Left renal cortex interstitium (tissue), 4 donors: ENCODE results near the gene HMGA1. TPM values are rescaled to one million over a fixed set of nuclear protein-coding genes. Genes with fewer than 3 reads are reported as not detected.

Source experiments
- DNase-seq, 4 donors: peaks; one replicate each; pipeline ENCODE4 v3.0.0-alpha.2; 2013; ENCODE audit warnings: low read depth in 4 of 4, low spot score in 2 of 4, missing footprints in 1 of 4
- polyA plus RNA-seq, 4 donors: library from polyadenylated mRNA; unstranded; fragments of 120-200 nt; gene quantifications; one replicate each; pipeline ENCODE4 v1.2.1, GENCODE V29; 2013; ENCODE audit not compliant: insufficient read length in 4 of 4

Gene HMGA1
- polyA plus RNA-seq, 4 donors = 87.8 to 176 (median 138) TPM

DNA sequence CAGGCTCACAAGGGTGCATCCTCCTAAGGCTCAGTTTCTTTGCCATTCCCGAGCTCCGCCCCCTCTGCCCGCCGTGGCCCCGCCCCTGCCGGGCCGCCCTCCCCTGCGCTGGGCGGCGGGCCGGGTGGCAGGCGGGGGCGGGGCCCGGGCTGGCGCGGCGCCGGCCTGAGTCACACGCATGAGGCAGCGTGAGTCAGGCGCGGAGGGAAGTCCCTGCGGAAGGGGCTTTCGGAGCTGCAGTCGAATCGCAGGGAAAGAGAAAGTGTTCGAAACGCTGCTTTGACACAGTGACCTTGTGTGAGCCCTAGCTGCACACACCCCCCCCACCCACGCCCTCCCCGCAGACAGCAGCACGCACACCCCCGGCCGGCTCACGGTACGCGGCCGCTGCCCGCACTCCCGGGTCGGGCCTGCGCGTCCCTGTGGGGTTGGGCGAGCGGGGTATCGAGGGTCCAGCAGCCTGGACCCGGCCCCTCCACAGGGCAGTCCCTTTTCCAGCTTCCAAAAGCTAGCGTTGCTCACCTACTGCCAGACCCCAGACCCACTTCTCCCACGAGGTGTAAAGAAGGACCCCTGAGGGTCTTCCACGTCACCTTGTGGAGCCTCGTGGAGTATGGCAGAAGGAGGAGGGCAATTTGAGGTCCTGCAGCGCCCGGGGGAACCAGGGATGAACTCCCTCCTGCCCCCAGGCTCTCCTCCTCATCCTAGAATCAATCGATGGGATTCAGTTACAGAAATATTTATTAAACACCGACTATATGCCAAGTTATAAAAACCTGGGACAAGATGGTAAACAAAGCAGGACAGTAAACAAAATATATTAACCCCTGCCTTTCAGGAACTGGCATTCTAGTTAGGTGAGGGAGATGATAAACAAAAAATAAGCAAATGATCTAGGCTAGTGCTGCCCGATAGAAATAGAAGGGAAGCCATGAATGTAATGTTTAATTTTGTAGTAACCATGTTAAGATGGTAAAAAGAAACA, 12.4 kb upstream of the HMGA1 start:
- peak; percentile 67 to 78 (median 72) for DNase-seq

DNA sequence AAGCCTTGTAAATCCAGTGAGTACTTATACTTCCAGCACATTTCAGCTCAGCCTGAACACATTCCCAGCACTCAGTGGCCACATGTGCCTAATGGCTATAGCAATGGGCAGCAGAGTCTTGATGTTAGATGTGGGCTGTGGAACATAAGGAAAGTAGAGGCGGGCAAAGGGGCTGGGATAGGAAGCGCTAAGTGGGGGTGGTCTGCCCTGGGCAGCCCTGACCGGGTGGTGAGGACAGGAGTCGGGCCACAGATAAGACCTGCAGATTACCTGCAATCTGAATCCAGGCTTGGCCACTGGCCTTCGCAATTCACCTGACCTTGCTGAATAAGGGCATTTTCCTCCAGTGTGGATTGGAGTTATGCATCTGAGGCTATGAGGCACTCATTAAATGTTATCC, 11.1 kb upstream of the HMGA1 start:
- DNase-seq = no peak

DNA sequence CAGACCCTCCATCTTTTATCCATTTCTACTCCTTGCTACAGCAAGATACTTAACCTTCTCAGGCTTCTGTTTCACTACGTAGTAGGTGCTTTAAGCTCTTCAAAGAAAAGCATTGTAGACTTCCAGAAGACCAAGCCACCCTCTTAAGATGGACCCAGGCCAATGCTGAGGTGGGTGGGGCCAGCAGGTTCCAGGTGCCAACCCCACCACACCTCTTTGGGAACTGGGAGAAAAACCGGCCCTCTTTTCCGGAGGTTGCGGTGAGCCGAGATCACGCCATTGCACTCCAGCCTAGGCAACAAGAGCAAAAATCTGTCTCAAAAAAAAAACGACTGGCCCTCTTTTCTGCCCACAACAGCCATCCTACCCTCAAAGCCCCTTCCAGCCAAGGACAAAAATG, 10.6 kb upstream of the HMGA1 start:
- DNase-seq = no peak

DNA sequence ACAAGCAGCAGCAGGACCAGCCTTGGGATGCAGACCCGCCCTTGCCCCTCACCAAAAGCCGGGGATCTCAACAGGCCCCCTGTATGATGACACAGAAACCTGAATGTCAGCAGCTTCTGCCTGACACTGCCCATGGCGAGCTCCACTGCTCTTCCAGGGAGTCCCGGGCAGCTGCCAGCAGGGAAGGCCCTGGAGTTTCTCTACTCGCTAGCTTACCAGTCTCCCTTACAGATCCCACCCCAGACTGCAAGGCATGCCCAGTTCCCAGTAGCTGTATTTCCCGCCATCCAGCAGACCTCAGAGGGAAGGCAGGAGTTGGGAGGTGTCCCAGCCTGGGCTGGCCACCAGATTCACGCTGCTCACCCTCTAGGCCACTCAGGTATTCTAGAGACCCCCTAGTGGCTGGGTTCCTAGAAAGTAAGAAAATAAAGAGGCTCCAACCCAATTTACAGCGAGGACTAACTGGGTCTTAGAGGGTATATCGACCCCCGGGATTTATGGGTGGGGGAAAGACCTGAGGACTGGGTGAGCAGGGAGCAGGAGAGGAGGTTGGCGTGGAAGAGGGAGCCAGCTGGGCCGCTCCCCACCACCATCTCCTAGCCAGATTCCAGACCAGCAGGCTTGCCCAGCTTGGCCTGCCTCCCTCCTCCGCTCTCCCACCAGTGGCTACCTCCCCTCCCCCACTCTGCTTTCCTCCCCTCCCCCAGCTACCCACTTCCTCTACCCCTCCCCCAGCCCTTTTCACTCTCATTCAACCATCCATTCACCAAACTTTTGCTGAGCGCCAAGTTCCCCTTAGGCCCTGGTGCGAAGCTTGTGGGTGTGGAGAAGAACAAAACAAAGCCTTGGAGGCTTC, 9.7 kb upstream of the HMGA1 start:
- no peak for DNase-seq

DNA sequence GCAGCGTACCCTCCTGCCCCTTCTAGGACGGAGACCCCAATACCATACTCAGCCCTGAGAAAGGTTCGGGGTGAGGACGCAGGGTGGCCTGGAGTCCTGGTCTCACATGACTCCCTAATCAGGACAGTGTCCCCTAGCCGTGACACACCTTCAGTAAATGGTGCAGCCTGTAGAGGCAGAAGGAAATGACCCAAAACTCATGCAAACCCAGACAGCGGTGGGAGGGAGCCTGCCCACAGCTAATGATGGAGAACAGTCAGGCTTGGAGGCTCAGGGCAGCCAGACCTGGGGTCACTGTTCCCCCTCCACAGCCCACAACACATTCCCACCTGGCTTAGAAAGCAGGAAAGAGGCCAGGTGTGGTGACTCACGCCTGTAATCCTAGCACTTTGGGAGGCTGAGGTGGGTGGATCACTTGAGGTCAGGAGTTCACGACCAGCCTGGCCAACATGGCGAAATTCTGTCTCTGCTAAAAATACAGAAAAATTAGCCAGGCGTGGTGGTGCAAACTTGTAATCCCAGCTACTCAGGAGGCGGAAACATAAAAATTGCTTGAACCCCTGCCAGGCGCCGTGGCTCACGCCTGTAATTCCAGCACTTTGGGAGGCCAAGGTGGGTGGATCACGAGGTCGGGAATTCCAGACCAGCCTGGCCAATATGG, 8.8 kb upstream of the HMGA1 start:
- DNase-seq = no peak

DNA sequence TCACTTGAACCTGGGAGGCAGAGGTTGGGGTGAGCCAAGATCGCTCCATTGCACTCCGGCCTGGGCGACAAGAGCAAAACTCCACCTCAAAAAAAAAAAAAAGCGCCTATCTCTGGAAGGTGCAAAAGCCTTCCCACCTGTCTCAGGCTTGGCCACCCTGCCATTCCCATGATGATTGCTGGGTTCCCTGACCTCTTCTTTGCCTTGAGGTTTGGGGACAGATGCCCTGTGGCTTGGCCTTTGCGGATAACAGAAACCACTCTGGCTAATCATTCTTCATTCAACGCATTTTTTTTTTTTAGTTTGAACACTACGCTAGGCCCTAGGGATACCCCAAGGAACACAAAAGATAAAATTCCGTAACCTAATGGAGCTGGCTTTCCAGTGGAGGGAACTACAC, 6.8 kb upstream of the HMGA1 start:
- no peak for DNase-seq

DNA sequence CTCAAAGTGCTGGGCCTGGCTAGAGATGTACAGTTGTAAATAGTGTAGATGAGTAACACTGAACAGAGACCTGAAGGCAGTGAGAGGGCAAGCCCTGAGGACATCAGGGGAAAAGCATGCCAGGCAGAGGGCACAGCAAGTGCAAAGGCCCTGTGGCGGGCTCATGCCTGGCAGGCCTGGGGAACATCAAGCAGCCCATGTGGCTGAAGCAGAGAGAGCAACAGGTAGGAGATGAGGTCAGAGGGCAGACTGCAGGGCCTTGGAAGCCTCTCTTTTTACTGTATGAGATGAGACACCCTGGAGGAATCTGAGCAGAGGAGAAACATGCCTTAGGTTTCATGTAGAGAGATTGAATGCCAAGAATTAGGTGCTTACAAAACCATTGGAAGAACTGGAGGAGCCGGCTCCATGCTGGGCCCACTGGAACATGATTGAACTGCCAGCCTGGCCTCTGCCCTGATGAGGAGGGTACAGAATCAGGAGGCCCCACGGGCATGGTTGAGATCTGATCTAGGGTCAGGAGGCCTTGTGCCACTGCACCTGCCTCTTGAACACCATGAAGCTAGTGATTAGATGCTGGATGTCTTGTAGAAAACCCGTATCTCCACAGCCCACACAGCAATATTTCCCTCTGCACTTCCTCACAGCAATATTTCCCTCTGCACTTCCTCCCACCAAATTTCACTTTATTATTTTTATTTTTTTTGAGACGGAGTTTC, 5.9 kb upstream of the HMGA1 start:
- no peak for DNase-seq

DNA sequence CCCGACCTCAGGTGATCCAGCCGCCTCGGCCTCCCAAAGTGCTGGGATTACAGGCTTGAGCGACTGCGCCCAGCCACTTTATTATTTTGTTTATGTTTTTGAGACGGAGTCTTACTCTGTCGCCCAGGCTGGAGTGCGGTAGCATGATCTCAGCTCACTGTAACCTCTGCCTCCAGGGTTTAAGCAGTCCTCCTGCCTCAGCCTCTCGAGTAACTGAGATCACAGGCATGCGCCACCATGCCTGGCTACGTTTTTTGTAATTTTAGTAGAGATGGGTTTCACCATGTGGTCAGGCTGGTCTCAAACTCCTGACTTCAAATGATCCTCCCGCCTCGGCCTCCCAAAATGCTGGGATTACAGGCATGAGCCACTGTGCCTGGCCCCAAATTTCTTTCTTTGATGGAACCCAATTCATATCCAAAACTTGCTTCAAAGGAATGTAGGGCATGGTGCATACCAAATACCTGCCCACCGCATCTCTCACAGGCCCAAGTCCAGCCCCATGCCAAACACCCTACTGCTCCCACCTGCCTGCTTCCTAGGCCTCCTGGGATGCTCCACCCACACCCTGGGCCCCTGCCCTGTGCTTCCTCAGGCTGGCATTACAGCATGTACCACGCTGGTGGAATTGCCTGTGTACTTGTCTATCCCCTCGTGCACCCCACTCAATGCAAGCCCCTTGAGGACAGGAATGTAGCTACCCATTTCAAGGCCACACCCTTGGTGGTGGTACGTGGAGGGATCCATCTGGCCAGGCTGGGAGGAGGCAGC, 4.9 kb upstream of the HMGA1 start:
- DNase-seq = no peak

DNA sequence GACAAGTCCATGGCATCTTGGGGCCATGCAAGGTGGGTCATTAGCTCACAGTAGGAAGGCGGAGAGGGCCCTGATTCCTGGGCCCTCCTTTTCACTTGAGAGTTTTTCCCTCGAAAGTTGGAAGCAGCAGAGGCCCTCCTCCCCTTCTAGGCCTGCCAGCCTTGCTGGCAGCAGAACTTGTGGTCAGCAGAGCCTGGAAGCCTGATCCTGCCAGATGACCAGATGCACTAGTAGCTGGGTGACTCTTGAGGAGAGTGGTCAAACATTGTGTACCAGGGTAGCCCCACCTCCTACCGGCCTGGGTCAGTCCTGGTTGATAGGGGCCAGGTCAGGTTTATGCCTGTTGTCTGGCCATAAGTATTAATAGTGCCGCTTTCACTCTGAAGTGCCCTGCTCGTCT, 3.8 kb upstream of the HMGA1 start:
- no peak for DNase-seq

DNA sequence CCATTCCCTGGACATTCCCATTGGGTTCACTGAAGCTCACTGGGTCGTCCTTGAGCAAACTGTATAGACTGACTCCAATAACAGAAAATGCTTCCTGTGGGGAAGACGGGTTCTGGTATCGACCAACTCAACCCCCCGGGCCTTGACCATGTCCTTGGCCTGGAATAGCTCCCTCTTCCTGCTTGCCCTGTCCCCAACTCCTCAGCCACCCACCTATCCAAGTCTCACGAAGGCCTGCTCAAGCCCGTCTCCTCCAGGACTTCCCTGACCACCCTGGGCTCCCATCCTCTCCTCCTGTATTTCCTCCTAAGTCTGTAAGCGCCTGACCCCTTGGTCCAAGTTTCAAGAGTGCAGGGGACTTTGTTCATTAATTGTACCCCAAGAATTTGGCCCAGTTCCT, 2.8 kb upstream of the HMGA1 start:
- DNase-seq = no peak

DNA sequence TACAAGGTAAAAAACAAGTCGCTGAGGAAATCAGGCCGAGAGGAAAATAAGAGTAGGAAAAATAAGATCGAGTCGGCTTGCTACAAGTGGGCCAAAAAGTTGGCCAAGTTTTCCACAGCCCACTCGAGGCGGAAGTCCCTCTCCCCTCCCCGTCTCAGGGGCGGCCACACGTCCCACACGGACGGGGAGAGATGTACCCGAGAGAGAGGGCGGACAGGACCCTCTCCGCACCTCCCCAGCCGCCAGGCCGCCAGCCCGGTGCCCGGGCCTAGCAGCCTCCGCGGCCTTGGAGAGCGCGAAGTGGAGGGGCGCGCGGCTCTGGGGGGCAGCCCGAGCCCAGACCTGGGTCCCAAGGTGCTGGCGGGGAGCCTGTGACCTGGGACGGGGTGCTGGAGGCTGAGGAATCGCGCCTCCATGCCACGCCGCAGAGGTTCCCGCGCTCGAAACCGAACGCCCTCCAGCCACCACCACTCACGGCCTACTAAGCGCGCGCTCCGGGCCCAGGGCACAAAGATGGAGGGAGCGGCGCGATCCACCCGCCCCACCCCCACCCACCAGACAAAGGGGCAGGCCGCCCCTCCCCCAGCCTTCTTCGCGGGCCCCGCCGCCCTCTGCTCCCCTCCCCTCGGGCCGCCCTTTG, 1.9 kb upstream of the HMGA1 start:
- no peak for DNase-seq

DNA sequence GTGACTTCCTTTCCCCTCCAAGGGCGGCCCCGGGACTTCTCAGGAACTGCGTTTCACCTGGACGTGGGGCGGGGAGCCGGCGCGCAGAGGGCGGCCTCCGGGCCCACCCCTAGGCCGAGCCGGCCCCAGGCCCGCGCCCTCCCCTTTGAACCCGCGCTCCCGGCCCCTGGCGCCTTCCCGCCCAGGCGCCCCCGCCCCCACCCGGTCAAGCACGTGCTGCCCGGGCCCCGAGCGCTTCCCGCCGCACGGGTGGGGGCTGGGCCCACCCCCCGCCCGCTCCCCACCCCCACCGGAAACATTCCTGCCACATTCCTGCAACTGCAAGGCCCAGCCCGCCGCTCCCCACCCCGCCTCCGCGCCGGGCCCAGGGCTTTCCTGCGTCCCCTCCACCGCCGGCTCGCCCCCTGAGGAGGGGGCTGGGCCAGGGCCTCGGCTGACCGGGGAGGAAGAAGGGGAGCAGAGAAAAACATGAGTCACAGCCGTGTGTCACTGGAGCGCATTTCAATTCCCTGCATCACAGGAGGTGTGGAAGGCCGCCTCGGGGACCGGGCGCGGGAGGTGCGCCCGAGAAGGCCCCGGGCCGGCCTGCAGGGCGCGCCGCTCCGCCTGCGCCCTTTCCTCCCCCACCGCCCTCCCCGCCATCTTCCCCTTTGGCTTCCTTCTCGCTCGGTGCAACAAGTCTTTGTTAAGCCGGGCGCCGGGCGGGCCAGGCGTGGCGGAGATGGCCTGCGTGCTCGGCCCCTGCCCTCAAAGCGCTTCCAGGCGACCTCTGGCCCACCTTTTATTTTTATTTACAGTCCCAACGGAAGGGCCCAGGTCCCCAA, 1.2 kb upstream of the HMGA1 start:
- peak in 1 of 4 donors; percentile 37 for DNase-seq

DNA sequence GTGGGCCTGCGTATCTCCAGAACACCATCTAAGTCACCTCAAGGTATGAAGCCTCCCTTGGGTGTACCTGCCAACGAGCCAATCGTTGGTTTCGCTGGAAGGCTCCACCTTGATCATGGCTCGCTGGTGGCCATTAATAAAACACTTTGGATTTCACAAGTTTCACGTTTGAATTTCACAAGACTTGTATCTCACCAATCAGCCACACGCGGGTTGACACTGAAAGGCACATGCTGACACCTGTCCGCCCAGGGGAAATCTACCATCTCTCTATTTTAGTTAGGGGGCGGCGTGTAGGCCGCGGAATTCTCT, 586 bp upstream of the HMGA1 start:
- DNase-seq = no peak

DNA sequence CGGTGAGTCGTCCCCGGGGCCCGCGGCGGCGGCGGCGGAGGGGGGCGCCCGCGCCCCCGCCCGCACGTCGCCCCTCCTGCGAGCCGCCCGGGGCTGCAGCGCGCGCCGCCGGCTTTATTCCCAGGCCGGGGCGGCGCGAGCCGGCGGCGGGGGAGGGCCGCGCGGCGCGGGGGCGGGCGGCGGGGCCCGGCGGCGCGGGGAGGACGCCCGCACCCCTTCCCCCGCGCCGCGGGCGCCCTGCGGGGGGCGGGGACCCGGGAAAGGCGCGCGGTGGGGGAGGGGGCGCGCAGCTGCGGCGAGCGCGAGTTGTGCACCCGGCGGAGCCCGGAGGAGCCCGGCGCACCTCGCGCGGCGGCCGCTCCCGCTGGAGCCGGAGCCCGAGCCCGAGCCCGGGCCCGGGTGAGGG, 646 bp downstream of the HMGA1 start:
- no peak for DNase-seq

DNA sequence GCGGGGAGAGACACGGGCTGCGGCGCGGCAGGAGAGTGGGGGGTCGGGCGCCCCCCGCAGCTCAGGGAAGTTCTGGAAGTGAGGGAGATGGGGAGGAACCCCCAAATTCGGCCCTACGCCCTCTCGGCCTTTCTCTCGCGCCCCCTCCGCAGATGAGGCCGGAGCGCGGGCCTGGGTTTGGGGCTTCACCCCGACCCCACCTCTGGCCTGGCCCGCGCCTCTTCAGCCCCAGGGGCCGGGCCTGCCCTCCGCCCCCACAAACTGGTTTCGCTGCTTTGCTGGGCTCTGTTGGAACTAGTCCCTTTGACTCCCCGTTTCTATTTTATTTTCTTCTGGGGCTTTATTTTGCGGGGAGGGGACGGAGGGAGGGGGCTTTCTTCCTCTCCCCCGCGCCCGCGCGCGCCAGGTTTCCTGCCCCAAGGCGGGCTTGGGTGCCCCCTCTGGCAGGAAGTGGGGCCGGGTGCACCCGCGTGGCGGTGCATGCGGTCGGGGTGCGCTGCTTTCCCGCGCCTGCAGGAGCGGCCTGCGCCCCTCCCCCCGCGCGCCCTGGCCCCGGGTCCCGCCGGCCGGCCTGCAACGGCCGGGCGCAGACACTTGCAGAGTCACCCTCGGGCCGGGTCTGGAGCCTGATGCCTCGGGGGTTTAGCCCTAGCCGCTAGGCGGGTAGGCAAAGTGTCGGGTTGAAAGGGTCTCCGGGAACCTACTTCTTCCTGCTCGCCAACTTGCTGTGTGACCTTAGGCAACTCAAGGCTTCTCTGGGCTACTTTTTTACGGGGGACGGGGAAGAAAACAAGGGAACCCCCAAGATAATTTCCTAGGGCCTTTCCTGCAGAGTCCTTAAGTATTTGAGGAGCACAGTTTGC, 1.3 kb downstream of the HMGA1 start:
- no peak for DNase-seq

DNA sequence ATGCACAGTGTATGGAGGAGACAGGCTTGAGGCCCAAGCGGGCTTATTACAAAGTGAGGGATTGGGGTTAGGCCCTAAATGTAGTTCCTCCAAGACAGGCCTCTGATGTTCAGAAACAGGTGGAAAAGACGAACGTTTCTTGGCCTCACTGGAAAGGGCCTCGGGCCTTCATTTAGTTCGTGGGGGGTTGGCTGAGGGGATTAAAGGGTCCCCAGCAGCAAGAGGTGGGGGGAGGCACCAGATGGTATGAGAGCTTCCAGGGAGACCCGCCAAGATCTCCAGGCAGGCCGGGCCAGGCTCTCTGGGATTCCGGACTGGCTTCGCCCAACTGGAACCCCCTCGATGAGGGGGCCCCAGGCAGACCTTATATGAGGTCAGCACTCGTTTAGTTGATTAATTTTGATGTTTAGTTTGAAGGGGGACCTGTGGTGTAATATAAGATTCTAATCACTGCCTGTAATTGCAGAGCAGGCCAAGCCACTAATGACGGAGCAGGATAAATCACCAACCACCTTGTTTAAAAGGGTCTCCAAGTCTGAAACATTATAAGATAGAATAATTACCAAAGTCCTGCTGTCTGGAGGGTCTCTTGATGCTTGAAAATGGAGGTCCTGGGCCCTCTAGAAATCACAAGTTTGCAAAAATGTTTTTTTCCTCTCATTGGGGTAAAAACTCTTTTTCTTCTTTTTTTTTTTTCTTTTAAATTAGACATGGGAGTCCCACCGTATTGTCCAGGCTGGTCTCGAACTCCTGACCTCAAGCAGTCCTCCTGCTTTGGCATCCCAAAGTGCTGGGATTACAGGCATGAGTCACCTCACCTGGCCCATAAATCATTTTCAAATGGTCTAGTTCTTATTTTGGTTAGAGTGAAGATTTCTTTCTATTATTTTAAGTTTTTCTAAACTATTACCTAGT, 2.2 kb downstream of the HMGA1 start:
- DNase-seq = no peak

DNA sequence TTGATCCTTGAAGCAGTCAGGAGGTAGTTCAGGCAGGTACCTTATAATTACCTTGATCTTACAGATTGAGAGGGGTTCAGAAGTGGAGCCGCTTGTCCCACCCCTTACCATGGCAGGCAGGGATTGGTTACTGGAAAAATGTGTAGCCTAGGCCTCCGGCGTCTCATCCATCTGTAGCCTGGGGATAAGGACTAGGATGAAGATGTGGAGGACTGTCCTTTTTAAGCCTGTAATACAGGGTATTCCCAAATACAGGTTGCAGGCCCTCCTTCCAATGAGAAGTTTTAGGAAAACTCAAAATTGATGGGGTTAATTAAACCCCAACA, 2.8 kb downstream of the HMGA1 start:
- DNase-seq = no peak
